IPS-NIHi7 (cell line): ENCODE measurements around the gene RGS6.

ENCODE experiments used
- DNase-seq: peaks from one replicate; pipeline ENCODE4 v3.0.0; 2012; ENCODE audit warnings: mixed read lengths; ENCODE audit errors: extremely low spot score

Gene RGS6

DNA sequence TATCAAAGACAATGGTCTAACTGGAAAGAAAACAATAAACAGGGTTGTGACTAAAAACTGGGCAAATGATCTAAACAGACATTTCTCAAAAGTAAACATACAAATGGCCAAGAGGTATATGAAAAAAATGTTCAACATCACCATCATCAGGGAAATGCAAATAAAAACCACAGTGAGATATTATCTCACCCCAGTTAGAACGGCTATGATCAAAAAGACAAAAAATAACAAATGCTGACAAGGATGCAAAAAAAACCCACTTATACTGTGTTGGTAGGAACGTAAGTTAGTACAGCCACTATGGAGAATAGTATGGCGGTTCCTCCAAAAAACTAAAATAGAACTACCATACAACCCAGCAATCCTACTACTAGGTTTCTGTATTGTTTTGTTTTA, 470.1 kb downstream of the RGS6 start:
- no peak for DNase-seq

DNA sequence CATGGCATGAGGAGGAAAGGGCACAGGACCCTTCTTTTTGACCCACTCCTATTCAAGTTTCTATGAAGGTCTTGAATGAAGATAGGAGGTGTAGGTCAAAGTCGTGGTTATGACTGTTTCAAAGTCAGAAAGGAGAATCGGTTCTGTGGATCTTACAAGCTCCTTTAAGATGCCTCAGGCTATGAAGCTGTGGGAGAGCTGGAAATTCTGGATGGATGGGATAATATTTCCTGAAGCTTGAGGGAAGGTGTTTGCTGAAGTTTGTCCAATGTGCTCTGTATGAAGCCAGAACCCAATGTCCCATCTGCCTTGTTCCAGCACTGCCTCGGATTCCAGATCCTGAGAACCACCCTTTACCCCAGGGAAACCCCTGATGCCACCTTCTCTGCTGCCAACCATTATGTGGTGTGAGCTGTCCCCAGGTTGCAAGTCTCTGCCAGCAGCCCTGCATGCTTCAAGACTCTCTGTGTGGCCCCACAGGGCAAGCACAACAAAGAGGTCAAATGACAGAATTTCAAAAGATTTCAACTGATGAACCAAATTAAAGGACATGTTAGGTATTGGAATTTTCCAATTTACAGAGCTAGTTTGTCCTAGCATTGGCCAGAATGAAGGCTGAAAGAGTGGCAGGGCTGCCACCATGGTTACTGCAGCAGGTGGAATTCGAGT, 472.0 kb downstream of the RGS6 start:
- DNase-seq = no peak

DNA sequence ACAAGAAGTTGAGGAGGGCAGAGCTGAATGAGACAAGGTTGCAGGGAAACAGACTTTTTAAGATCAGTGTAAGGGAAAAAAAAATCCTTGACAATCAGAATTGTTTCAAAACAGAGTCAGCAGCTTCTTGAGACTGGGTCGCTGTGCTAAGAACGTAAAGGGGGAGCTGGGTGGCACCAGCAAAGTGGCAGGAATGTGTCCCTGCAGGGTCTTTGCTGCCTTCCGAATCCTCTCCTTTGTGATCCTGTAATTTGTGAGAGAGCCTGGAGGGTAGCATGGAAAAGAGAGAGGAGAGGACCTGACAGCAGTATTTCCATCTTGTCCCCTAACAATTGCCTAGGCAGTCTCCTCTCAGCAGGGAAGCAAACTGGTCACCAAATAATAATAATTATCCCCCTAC, 472.8 kb downstream of the RGS6 start:
- DNase-seq = peak; percentile 32

DNA sequence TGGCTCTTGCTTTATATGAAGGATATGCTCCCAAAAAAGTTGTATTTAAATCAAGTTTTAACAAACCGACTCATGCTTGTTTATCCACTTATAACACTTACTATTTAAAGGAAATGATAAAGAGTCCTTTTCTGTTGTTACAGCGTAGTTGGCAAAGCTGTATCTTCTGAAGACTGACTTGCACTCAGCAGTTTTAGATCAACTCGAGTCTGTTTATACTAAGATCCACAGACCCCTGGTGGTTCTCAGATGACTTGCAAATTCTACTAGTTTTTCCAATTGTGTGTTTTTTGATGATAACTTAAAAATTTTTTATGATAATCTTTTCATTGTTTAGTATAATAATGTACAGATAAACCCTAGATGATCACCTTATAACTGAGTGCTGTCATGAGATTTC, 475.8 kb downstream of the RGS6 start:
- DNase-seq = no peak

DNA sequence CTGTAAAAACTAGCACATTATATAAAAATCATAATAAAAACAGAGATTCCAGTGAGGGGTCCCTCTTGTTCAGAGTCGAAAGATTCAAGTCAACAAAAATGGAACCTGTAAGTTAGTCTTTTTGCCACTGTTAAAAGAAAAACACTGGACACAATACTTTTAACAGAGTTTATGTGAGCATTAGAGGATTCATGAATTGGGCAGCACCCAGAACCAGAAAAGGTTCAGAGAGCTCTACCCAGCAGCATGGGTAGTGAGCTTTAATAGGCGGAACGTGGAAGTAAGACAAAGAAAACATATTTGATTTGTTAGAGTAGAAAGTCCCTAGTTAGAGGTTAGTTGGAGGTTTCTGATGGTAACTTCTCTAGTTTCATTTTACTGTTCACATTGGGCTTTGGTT, 476.8 kb downstream of the RGS6 start:
- DNase-seq = no peak

DNA sequence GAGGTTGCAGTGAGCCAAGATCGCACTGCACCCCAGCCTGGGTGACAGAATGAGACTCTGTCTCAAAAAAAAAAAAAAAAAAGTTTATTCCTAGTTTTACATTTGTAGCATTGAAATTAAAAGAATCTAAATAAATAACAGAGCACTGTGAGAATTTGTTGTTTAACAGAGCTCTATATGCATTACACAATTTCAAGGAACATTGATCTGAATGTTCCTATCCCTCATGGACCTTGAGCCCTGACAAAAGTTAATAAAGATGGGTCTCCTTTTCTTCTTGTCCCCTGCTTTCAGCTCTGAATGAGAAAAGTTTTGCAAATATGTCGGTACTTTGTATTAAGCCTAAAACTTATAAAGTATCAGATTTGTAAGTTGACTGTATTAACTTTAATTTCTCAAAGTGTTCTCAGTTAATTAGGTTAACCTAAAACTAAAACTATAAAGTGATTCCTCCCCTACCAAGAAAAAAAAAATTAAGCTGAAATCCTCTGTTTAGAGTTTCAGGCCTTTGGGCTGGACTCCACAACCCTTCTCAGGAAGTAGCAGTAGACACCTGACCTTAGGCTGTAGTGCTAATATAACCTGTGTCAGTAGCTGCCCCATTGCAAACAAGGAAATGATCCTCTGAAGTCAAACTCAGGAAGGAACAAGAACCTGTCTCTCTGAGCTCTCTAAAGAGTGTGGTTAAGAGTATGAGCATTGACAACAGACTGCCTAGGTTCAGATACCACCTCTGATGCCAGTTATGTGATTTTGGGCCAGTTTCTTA, 484.0 kb downstream of the RGS6 start:
- no peak for DNase-seq

DNA sequence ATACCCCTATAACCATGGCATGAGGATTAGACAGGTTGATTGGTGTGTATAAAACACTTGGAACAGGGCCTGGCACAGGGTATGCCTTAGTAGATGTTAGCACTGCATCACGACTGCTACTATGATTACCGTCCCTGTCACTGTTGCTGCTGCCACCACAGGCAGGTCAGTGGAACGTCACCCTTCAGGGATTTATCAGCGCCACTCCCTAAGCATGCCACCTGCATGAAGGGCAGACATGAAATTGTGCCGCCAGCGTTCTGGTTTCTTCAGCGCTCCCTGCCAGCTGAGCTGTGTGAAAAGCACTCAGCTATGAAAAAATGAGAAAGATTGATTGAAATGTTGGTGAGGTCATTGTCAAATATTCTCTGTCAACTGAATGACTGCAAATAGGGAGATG, 484.7 kb downstream of the RGS6 start:
- DNase-seq = no peak

DNA sequence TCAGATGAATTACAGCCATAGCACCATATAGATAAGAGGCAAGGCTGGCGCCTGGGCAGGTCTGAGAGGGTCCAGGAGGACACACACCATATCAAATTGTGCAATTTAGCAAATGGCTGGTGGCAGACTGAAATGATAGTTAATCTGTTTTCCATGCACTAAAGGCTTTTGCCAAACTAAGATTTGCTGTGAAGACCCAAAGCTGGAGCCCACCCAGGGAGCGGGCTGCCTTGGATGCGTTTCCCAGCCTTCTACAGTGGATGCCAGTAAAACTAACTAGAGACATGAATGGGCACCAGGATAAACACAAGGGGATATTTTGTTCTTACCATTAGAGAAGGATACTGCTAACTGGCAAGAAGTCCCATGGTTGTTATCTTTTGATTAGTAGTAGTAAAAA, 486.6 kb downstream of the RGS6 start:
- DNase-seq = no peak

DNA sequence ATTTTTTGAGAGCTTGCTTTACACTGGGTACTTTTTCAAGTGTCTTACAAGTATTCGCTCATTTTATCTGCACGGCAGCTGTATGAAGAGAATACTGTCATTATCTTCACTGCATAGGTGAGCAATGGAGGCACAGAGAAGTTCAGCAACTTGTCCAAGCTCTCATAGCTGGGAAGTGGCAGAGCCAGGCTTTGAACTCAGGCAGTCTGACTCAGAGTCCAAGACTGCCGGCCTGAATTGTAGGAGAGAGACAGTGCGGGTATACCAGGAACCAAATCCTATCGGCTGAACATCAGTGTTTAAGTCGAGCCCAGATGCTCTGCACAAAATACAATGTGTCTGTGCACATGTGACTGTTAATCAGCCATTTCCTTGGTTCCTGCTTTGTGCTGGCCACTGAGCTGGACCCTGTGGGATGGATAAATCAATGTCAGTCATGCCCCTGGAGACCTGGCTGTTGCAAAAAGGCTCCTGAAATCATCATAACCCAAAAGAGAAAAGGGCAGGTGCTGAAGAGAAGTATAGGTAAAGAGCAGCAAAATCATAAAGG, 487.1 kb downstream of the RGS6 start:
- DNase-seq = no peak

DNA sequence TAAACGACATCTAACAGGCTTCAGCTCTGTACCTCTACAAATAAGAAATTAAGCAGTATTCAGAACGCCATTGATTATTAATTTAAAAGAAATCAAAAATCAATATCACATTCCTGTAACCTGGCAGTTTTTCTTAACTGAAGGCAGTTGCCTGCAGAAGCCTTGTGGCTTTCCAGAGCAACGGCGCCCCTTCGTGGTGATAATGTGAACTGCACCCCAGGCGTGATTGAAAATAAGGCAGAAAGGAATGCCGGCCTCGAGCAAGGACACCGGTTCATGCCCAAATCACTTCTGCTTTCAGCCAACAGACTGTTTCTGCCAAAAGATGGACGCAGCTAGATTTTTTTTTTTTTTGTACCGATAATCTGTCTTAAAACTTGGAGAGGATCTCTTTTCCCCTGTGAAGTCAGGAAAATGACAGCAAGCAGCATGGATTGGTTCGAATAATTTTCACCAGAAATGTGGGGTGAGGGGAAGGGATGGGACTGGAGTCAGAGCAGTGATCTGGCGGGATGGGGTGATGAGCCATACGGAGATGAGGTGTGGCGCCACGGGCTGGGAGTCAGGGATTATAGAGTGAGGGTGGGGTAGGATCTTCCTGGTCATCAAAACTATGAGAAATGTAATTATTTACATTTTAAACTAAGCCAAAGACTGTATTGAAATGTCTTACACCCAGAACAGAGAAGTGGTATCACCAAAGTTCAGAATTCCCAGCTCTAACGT, 488.7 kb downstream of the RGS6 start:
- DNase-seq = peak; percentile 81

DNA sequence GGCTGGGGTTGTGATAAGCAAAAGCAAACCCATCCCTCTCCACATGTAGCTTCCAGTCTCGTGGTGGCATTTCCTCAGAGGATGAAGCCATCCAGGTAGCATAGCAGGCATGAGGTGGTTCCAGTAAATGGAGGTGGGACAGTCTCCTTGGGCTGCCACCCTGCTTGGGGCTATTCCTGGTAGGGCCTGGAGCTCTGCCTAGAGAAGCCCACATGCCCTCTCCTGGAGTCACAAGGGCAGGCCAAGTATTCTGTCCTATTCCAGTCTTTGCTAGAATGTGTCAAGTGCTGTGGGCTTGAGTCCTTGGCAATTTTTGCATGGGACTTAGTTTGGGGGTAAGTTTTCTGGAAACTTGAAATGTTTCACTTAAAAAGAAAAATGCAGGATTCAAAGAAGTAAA, 491.7 kb downstream of the RGS6 start:
- DNase-seq = no peak

DNA sequence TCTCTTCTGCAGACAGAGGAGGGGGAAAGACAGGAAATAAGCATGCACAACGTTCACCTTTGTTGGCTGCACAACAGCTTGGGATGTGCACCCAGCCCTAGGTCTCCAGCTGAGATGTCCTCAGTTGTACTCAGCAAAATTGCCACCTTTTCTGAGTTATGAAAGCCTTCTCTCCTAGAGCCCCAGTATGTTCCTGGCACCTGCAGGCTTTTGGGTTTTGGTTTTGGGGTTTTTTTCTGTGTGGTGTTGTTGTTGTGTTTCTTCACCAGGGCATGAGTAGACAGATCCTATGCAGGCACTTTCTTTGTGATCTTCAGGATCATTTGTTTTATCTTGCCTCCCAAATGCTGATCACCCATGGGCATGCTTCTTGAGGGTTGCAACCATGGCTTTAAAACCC, 498.2 kb downstream of the RGS6 start:
- no peak for DNase-seq

DNA sequence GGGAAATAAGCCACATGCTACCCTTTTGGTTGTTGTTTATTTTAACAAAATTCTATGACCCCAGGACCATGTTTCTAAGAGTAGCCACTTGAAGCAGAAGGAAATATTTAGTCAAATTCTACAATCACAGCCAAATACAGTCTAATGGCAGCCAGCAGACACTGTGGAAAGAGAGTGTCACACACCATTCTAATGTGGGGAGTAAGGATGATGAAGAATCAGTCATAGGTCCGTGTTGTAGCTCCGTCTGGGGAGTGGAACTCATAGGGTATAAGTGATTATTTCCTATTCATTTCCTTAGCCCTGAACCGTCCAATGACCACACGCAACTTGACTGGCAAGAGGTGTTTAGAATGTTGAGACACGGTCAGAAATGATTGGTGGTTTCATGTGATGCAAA, 500.5 kb downstream of the RGS6 start:
- no peak for DNase-seq

DNA sequence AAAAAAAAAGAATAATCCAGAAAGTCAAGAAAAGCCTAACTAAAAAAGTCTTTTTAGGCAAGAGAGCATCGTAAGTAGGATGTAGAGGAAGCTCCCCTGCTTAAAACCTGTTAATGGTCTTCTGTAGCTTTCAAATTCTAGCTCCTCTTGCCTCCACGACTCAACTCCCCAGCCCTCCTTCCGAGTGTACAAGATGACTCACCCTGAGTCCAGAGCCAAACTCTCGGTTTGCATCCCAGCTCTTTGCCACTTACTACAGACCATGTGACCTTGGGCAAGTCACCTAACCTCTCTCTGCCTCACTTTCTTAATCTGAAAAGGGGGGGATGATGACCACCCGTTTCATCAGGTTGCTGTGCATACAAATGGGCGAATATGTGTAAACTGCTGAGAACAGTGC, 501.3 kb downstream of the RGS6 start:
- DNase-seq = no peak

DNA sequence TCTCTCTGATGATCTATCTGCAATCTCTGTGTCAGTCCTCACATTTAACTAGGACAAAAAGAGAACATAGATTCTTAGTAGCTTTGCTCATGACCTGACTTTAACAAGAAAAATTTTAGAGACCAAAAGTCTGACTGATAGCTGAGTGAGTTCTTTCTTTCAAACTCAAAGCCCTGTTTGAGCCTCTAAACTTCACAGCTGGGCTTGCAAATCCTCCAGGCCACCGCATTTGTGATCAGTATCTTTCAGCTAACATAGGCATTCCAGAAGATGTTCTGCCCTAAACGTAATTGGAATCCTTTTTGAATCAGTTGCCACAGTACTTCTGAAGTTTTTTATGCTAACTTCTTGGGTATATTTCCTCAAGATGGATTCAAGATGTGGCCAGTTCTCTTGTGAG, 502.6 kb downstream of the RGS6 start:
- DNase-seq = no peak

DNA sequence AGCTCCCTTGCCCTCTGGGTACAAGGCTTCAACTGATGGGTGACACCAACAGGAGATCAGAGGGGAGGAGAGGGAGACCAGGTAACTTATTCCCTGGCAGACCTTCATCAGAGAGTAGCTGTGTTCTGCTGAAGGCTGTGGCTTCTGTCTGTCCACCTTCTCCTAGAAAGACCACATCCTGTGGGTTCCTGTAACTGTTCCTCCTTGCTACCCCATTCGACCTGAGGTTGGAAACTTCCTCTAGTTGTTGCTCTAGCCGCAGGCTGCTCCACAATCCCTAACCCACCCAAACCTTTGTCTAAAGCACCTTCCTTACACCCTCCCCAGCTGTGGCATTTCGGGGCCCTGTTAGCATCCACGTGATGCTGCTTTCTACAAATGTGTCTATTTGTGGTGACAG, 507.5 kb downstream of the RGS6 start:
- DNase-seq = no peak

DNA sequence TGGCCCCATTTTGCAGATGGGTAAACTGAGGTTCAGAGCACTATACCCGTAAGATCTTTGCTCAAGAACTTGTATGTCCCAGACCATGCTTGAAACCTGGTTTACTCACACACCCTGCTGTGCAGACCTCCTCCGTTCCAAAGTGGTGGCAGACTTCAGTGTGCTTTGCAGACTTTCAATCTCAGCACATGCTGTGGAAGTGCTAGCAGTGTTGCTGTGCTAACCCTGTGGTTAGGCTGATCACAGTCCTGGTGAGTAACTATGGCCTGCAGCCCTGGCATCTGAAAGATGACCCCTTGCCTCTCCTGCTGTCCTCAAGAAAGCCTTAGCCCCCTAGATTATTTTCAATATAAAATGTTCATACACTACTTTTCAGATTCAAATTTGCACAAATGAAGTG, 511.0 kb downstream of the RGS6 start:
- DNase-seq = no peak

DNA sequence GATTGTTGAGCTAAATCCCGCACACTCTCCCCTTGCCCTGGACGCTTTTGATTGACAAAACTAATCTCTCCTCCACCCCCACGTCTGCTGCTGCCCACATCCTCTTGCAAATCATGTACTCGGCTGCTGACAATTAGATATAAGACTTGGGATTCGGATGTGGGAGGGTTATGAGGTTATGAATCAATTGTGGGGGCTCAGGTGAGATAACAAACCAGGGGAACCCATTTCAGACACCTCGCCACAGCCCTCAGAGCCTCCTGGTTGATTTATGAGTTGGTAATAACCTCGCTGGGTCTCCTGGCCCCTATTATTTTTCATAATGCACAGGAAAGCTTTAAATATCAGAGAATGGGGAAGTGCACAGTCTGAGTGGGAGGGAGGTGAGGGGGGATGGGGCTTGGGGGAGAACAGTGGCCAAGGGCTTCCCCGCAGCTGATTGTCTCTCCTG, 511.8 kb downstream of the RGS6 start:
- DNase-seq = no peak

DNA sequence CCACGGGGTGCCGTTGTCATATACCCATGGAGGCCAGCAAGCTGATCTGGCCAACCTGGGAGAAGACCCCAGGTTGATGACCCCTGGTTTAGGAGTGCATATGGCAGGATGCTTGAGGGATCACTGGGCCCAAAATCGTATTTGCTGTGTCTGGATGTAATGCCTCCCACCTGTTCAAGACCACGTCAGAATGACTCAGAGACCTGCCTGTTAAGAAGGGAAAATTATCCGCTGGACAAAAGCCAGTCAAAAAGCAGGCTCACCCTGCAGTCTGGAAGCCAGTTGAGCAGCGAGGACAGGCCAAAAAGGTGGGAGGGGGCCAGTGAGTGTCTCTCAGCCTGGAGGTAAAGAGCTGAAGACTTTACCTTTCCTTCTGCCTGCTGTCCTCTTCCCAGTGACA, 512.5 kb downstream of the RGS6 start:
- DNase-seq = no peak

DNA sequence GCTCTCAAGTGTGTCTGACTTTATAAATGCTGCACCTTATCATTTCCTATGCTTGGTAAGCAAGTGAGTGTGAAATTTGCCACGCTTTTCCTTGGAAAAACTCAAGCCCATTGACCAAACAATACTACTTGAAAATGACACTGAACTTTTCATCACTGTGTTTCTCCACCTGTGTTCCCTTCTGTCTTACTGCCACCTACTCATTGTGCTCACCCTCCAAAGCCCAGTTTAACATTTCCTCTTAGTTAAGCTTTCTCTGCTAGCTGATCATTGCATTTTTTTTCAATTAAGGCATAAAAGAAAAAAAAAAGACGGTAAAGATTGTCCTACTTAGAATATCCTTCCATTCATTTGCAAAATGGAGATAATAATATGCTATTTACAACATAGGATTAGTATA, 516.0 kb downstream of the RGS6 start:
- no peak for DNase-seq

DNA sequence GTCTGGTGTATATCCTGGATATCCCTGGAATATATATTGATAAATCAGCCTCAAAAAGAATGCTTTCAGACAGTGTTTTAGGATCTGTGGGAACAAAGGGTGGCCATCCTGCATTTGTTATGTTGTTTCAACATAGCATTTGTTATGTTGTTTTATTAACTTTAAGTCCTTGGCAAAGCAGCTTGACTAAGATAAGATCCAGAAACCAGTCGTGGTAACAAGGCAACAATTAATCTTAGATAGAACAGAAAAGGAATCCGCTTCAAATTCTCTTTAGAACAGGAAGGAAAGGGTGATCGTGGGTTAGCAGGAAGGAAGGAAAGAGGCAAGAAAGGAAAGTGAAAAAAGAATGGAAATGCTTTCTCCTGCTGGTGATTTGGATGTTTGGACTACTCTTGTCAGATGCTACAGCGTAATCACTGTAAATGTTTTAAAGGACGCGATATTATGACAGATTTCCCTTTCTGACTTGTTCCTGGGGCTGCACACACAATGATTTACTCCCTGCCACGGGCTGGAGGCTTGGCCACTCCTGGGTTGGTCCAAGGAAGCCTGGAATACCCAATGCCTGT, 518.3 kb downstream of the RGS6 start:
- DNase-seq = no peak
